ENCODE results near the gene AXIN1. TPM values are rescaled to one million over a fixed set of nuclear protein-coding genes. Genes with fewer than 3 reads are reported as not detected.

The AXIN1 gene
- total and polyA plus RNA-seq, 9 of the 15 experiments (the other 6 are each of a cell fraction or from before 2014, with no cell fraction given): 0.42 to 58.0 (median 25.9) TPM

GRCh38 chr16:269061-269796, 83.3 kb downstream of the AXIN1 start:
- no TSS peak for BruUV-seq (replicated peaks)
- CTCF ChIA-PET (ENCODE audit: low intra/inter-chr PET ratio): no interaction called here
- in situ Hi-C loops (cut with MboI) (no loop called here), intact Hi-C loops (cut with micrococcal nuclease) (no loop called here)
- no peak for FAIRE-seq
- no peaks in the 10 kb centered on the region for H3K9me3 ChIP-seq (replicated peaks; ENCODE audit: control insufficient read depth, insufficient read depth, low read depth, low read length)
- H2AFZ ChIP-seq (ENCODE audit: low read depth, low read length): 0 out of 2 replicates have a peak overlapping the region, but pooled peaks have one; percentile 24
- no peak overlapping the region for H3K4me3 ChIP-seq
- H3K79me2 ChIP-seq (ENCODE audit: control insufficient read depth, insufficient read depth, low read length): no peaks in the 10 kb centered on the region
- H3K36me3 ChIP-seq (ENCODE audit: control insufficient read depth, insufficient read depth, low read length): no peaks in the 10 kb centered on the region
- no peak; the same call in 1 of the 3 replicates for ATAC-seq
- H3K27me3 ChIP-seq (ENCODE audit: control insufficient read depth in 2 of 2, insufficient read depth in 2 of 2, low read length in 2 of 2): no peaks in the 10 kb centered on the region; a peak in 1 of 5 replicates
- H3K27ac ChIP-seq (ENCODE audit: extremely low read depth, low read depth, low read length): no peak overlapping the region
- H3K4me2 ChIP-seq (ENCODE audit: insufficient read depth, low read length): no peak overlapping the region
- no peak for DNase-seq (ENCODE audit: extremely low read depth in 1 of 4, low spot score in 3 of 4)
- POLR2A ChIA-PET: interaction anchor here (0.6 to 1.5 kb wide), 3 partner anchors 10 to 34 kb away, joined by 3 to 4 read pairs (median 3); no protein-coding TSS in a partner anchor
- peak overlapping the region in 1 of 2 experiments; percentile 76; a peak in 2 of 4 replicates for H3K9ac ChIP-seq (ENCODE audit: insufficient read depth in 1 of 2, low read depth in 2 of 2, low read length in 2 of 2)
- no peaks in the 10 kb centered on the region for H3K9me1 ChIP-seq (ENCODE audit: control insufficient read depth, insufficient read depth, low read length)
- 44% methylated on average over 22 of the region's 24 CpGs for WGBS (ENCODE audit: insufficient coverage, low coverage, missing lambda C conversion rate)
- peaks cover 0 to 78% of the 10 kb centered on the region in 2 experiments; a peak in 2 of 5 replicates for H3K4me1 ChIP-seq (replicated peaks in 1 of 2; ENCODE audit: control insufficient read depth in 2 of 2, insufficient read depth in 2 of 2, low read length in 2 of 2)
- H4K20me1 ChIP-seq (replicated peaks; ENCODE audit: control insufficient read depth, insufficient read depth, low read length): peaks cover 3% of the 10 kb centered on the region; the same call in 1 of the 2 replicates
- TF ChIP-seq YY1 (IDR thresholded peaks at IDR 0.05; ENCODE audit: borderline replicate concordance in 1 of 3, control insufficient read depth in 1 of 3, extremely low read depth in 1 of 3, insufficient read depth in 3 of 3, insufficient read length in 1 of 3, insufficient replicate concordance in 2 of 3, low read depth in 1 of 3, low read length in 2 of 3): no peak
- TF ChIP-seq NCOA6 (IDR thresholded peaks at IDR 0.05): no peak
- no peak for TF ChIP-seq EP400 (IDR thresholded peaks at IDR 0.05)
- no peak for TF ChIP-seq ZNF197 (CRISPR knock-in tag; IDR thresholded peaks at IDR 0.05; ENCODE audit: low read depth)
- TF ChIP-seq POLR2A (conservative IDR thresholded peaks at IDR 0.05): no peak
- no peak for TF ChIP-seq NCOA4 (IDR thresholded peaks at IDR 0.05; ENCODE audit: partially characterized antibody)
- TF ChIP-seq CBX8 (IDR thresholded peaks at IDR 0.05; ENCODE audit: borderline replicate concordance, extremely low read depth, low read depth, low read length, poor library complexity, severe bottlenecking): no peak

Data from K562 (cell line).